IMR-90 (cell line): ENCODE data around the gene OR2A25. TPM values are rescaled to one million over a fixed set of nuclear protein-coding genes. Genes with fewer than 3 reads are reported as not detected.

Source experiments
- ATAC-seq: fragments of 200-7000 bp; cut with Tn5 transposase; 2 replicates; pipeline ENCODE4 v1.9.1; 2020; ENCODE audit warnings: low read depth, mild to moderate bottlenecking, moderate library complexity
- BruUV-seq: library from RNA; stranded (reverse); fragments of 400-500 nt; replicated peaks from 2 replicates; lab custom pipeline; 2021; lab: Mats Ljungman, UMichigan
- CTCF ChIA-PET: fragments of 300-600 bp; formaldehyde crosslinking; extraction: SDS; loops from one replicate; lab custom pipeline; 2021; ENCODE audit warnings: antibody characterized with exemption; lab: Yijun Ruan, JAX
- POLR2A ChIA-PET: fragments of 300-600 bp; sonication (Branson Sonifier 250); formaldehyde crosslinking; loops from one replicate; lab custom pipeline; 2022; ENCODE audit warnings: antibody characterized with exemption; ENCODE audit not compliant: unreplicated experiment; lab: Charles Lee
- DNase-seq: peaks from one replicate; pipeline ENCODE4 v3.0.0; 2013
- H2AFZ ChIP-seq: replicated peaks from 2 replicates; pipeline ENCODE3; 2013; ENCODE audit warnings: low read length, mild to moderate bottlenecking; ENCODE audit not compliant: poor library complexity
- H2AK5ac ChIP-seq: 2 replicates; pipeline ENCODE4 v1.6.1; 2013; ENCODE audit warnings: low read depth, low read length, inconsistent platforms
- H2AK9ac ChIP-seq: replicated peaks from 2 replicates; pipeline ENCODE3; 2013; ENCODE audit warnings: mild to moderate bottlenecking, low read depth, low read length, moderate library complexity; ENCODE audit not compliant: poor library complexity
- H2BK120ac ChIP-seq: 2 replicates; pipeline ENCODE4 v1.6.1; 2013; ENCODE audit warnings: low read depth, low read length, inconsistent platforms
- H2BK15ac ChIP-seq: 3 replicates; pipeline ENCODE4 v1.6.1; 2013; ENCODE audit warnings: low read depth, low read length, inconsistent platforms
- H2BK20ac ChIP-seq: 2 replicates; pipeline ENCODE4 v1.6.1; 2013; ENCODE audit warnings: low read depth, mild to moderate bottlenecking, inconsistent platforms, low read length, moderate library complexity
- H2BK5ac ChIP-seq: 2 replicates; pipeline ENCODE4 v1.6.1; 2013; ENCODE audit warnings: mild to moderate bottlenecking, low read depth, low read length, inconsistent platforms; ENCODE audit not compliant: poor library complexity, severe bottlenecking
- H3K14ac ChIP-seq: replicated peaks from 2 replicates; pipeline ENCODE4 v1.6.1; 2013; ENCODE audit warnings: low read depth, low read length, inconsistent platforms
- H3K18ac ChIP-seq: 2 replicates; pipeline ENCODE4 v1.6.1; 2013; ENCODE audit warnings: low read depth, low read length, control low read depth
- H3K23ac ChIP-seq: 2 replicates; pipeline ENCODE4 v1.6.1; 2013; ENCODE audit warnings: low read depth, low read length, inconsistent platforms
- H3K27ac ChIP-seq: 2 replicates; pipeline ENCODE4 v1.5.1; 2013; ENCODE audit warnings: mild to moderate bottlenecking, control low read depth, low read length; ENCODE audit not compliant: insufficient read depth
- H3K27me3 ChIP-seq: 2 replicates; pipeline ENCODE4 v1.6.1; 2013; ENCODE audit warnings: low read length; ENCODE audit not compliant: control insufficient read depth, insufficient read depth
- H3K36me3 ChIP-seq: 2 replicates; pipeline ENCODE4 v1.6.1; 2013; ENCODE audit warnings: low read length, mixed read lengths; ENCODE audit not compliant: control insufficient read depth, insufficient read depth
- H3K4ac ChIP-seq: 2 replicates; pipeline ENCODE4 v1.6.1; 2013; ENCODE audit warnings: low read depth, low read length, inconsistent platforms
- H3K4me1 ChIP-seq: 2 replicates; pipeline ENCODE4 v1.6.1; 2013; ENCODE audit warnings: low read length, mixed read lengths; ENCODE audit not compliant: control insufficient read depth, insufficient read depth
- H3K4me2 ChIP-seq: 2 replicates; pipeline ENCODE4 v1.6.1; 2013; ENCODE audit warnings: low read depth, mild to moderate bottlenecking, control low read depth, low read length, moderate library complexity
- H3K4me3 ChIP-seq: 2 replicates; pipeline ENCODE4 v1.5.1; 2013; ENCODE audit warnings: low read depth, mild to moderate bottlenecking, control low read depth, low read length, moderate library complexity; ENCODE audit not compliant: insufficient read depth
- H3K56ac ChIP-seq: 2 replicates; pipeline ENCODE4 v1.6.1; 2013; ENCODE audit warnings: low read length, inconsistent platforms; ENCODE audit not compliant: insufficient read depth; ENCODE audit errors: extremely low read depth
- H3K79me1 ChIP-seq, 2 experiments: 2 replicates each; pipeline ENCODE4 v1.6.1; 2013; ENCODE audit warnings: low read length in 2 of 2, inconsistent platforms in 1 of 2, low read depth in 1 of 2
- H3K9ac ChIP-seq: 2 replicates; pipeline ENCODE4 v1.6.1; 2013; ENCODE audit warnings: low read depth, low read length, control low read depth
- H3K9me1 ChIP-seq: 2 replicates; pipeline ENCODE4 v1.6.1; 2013; ENCODE audit warnings: low read length, inconsistent platforms; ENCODE audit not compliant: insufficient read depth
- H3K9me3 ChIP-seq: 2 replicates; pipeline ENCODE4 v1.6.1; 2013; ENCODE audit warnings: low read length; ENCODE audit not compliant: control insufficient read depth, insufficient read depth
- H4K20me1 ChIP-seq: 2 replicates; pipeline ENCODE4 v1.6.1; 2013; ENCODE audit warnings: low read length, inconsistent platforms; ENCODE audit not compliant: insufficient read depth
- H4K5ac ChIP-seq: 2 replicates; pipeline ENCODE4 v1.6.1; 2013; ENCODE audit warnings: mild to moderate bottlenecking, low read depth, low read length, control low read depth
- H4K8ac ChIP-seq, 2 experiments: 2 replicates each; pipeline ENCODE4 v1.6.1; 2013; ENCODE audit warnings: low read depth in 2 of 2, low read length in 2 of 2, control low read depth in 1 of 2, inconsistent platforms in 1 of 2
- H4K91ac ChIP-seq: 2 replicates; pipeline ENCODE4 v1.6.1; 2013; ENCODE audit warnings: low read depth, low read length, inconsistent platforms; ENCODE audit not compliant: insufficient read depth
- CHD1 ChIP-seq: IDR thresholded peaks from 2 replicates; pipeline ENCODE4 v1.6.1; 2012; ENCODE audit warnings: low read depth, low read length, improper control_type of control experiment
- FOS ChIP-seq: fragments of 150-350 bp; IDR thresholded peaks from 2 replicates; pipeline ENCODE4 v1.6.1; 2016; ENCODE audit warnings: low read depth, low read length
- MAFK ChIP-seq: IDR thresholded peaks from 2 replicates; pipeline ENCODE4 v1.6.1; 2012; ENCODE audit warnings: low read depth, low read length, improper control_type of control experiment
- MAZ ChIP-seq: IDR thresholded peaks from 2 replicates; pipeline ENCODE4 v1.6.1; 2012; ENCODE audit warnings: low read depth, mild to moderate bottlenecking, low read length, improper control_type of control experiment, moderate library complexity, borderline replicate concordance
- MXI1 ChIP-seq: IDR thresholded peaks from 2 replicates; pipeline ENCODE4 v1.6.1; 2012; ENCODE audit warnings: low read depth, mild to moderate bottlenecking, low read length, moderate library complexity, borderline replicate concordance
- NFE2L2 ChIP-seq: fragments of 150-350 bp; IDR thresholded peaks from 2 replicates; pipeline ENCODE4 v1.6.1; 2016; ENCODE audit warnings: low read depth, mild to moderate bottlenecking, low read length
- POLR2A ChIP-seq: IDR thresholded peaks from 2 replicates; pipeline ENCODE4 v1.6.1; 2012; ENCODE audit warnings: mild to moderate bottlenecking, low read depth, low read length
- RAD21 ChIP-seq: IDR thresholded peaks from 2 replicates; pipeline ENCODE4 v1.6.1; 2012; ENCODE audit warnings: low read length, improper control_type of control experiment
- RCOR1 ChIP-seq: IDR thresholded peaks from 2 replicates; pipeline ENCODE4 v1.6.1; 2012; ENCODE audit warnings: mild to moderate bottlenecking, low read length, improper control_type of control experiment; ENCODE audit not compliant: insufficient replicate concordance
- SMC3 ChIP-seq: fragments of 150-350 bp; IDR thresholded peaks from 2 replicates; pipeline ENCODE4 v1.6.1; 2016; ENCODE audit warnings: low read depth, mild to moderate bottlenecking, antibody characterized with exemption, low read length, moderate library complexity
- WGBS, 2 experiments: methylation state at CpG; one replicate each; pipeline versions ENCODE4 v1.1.5 to v1.1.7; 2013; ENCODE audit warnings: missing lambda C conversion rate in 2 of 2; ENCODE audit not compliant: insufficient read length in 1 of 2; ENCODE audit errors: extremely low coverage in 2 of 2; 5-methylcytosine and 5-hydroxymethylcytosine counted together
- dilution Hi-C: fragments of 300-500 bp; cut with HindIII; formaldehyde crosslinking; loops from one replicate; pipeline ENCODE4 v1.14.3; 2018; ENCODE audit warnings: low sequenced_read_pairs; ENCODE audit not compliant: unreplicated experiment
- in situ Hi-C: fragments of 300-500 bp; cut with MboI; formaldehyde crosslinking; loops from 3 replicates; pipeline ENCODE4 v1.14.3; 2019; ENCODE audit warnings: low sequenced_read_pairs, inconsistent platforms, mixed read lengths
- intact Hi-C: fragments of 100-400 bp; cut with micrococcal nuclease; formaldehyde crosslinking; loops from 2 replicates; pipeline ENCODE4 v1.10.0; 2022
- polyA plus RNA-seq, 3 experiments: library from polyadenylated mRNA; depleted of rRNA; stranded (reverse); fragments of >200 nt; gene quantifications; 2 replicates each; pipeline ENCODE4 v1.2.3, GENCODE V29; 2012; ENCODE audit warnings: low replicate concordance in 1 of 3
- total RNA-seq: library from RNA; depleted of rRNA; stranded (reverse); fragments of >200 nt; gene quantifications from 2 replicates; pipeline ENCODE4 v1.2.3, GENCODE V29; 2012
- TF ChIP-seq, protein P1 (sequence below): fragments of 150-350 bp; IDR thresholded peaks from 2 replicates; pipeline ENCODE4 v1.6.1; 2017; ENCODE audit warnings: mild to moderate bottlenecking, antibody characterized with exemption, low read length, low read depth
- TF ChIP-seq, protein P2 (sequence below): fragments of 150-350 bp; IDR thresholded peaks from 2 replicates; pipeline ENCODE4 v1.6.1; 2016; ENCODE audit warnings: low read depth, mild to moderate bottlenecking, low read length, moderate library complexity, borderline replicate concordance
- TF ChIP-seq, protein P3 (sequence below): conservative IDR thresholded peaks from 2 replicates; pipeline ENCODE4 v1.5.1; 2012; ENCODE audit warnings: mild to moderate bottlenecking, low read depth, low read length, improper control_type of control experiment

OR2A25 gene
- total and polyA plus RNA-seq, 2 of the 4 experiments (the other 2 are of a cell fraction): not detected

DNA sequence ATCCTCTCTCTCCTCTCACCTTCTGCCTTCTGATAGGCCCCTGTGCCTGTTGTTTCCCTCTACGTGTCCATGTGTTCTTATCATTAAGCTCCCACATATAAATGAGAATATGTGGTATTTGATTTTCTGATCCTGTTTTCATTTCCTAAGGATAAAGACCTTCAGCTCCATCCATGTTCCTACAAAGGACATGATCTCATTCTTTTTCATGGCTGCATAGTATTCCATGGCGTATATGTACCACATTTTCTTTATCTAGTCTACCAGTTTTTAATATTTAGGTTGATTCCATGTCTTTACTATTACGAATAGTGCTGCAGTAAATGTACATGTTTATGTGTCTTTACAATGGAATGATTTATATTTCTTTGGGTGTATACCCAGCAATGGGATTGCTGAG, 21.1 kb downstream of the OR2A25 start:
- in situ Hi-C loops: no loop called here
- no peak overlapping the region for H3K18ac ChIP-seq
- H4K91ac ChIP-seq: no peak overlapping the region
- H3K9ac ChIP-seq: no peak overlapping the region
- POLR2A ChIA-PET: no interaction called here
- no peaks in the 10 kb centered on the region for H3K36me3 ChIP-seq
- dilution Hi-C loops: no loop called here
- no peaks in the 10 kb centered on the region for H3K27me3 ChIP-seq
- intact Hi-C loops: loop anchor here (5.0 kb wide), 1 partner anchor 33 kb away; no protein-coding TSS in a partner anchor
- H3K14ac ChIP-seq: no peak overlapping the region
- H2AK5ac ChIP-seq: no peak overlapping the region
- H2AK9ac ChIP-seq: no peak overlapping the region
- H3K79me1 ChIP-seq: no peaks in the 10 kb centered on the region
- H4K8ac ChIP-seq: no peak overlapping the region
- H3K4me1 ChIP-seq: no peaks in the 10 kb centered on the region
- H2BK5ac ChIP-seq: no peak overlapping the region
- CTCF ChIA-PET: no interaction called here
- no peak overlapping the region for H3K4me3 ChIP-seq
- ATAC-seq: no peak
- no peak overlapping the region for H4K5ac ChIP-seq
- no TSS peak for BruUV-seq
- H3K23ac ChIP-seq: no peak overlapping the region
- no peaks in the 10 kb centered on the region for H4K20me1 ChIP-seq
- no peak overlapping the region for H3K27ac ChIP-seq
- H2BK20ac ChIP-seq: no peak overlapping the region
- no peak overlapping the region for H3K4me2 ChIP-seq
- H3K9me1 ChIP-seq: no peaks in the 10 kb centered on the region
- H3K56ac ChIP-seq: no peak overlapping the region
- no peak overlapping the region for H3K4ac ChIP-seq
- H2AFZ ChIP-seq: no peak overlapping the region
- WGBS, 2 experiments: no CpG with 5 or more reads among the region's 3 CpGs
- no peaks in the 10 kb centered on the region for H3K9me3 ChIP-seq
- no peak for DNase-seq
- H2BK120ac ChIP-seq: no peak overlapping the region
- TF ChIP-seq MAFK (no peak), RCOR1 (no peak), FOS (no peak), SMC3 (no peak), MAZ (no peak), MXI1 (no peak), NFE2L2 (no peak), CHD1 (no peak), RAD21 (no peak), POLR2A (no peak)
- TF ChIP-seq, protein P1, sequence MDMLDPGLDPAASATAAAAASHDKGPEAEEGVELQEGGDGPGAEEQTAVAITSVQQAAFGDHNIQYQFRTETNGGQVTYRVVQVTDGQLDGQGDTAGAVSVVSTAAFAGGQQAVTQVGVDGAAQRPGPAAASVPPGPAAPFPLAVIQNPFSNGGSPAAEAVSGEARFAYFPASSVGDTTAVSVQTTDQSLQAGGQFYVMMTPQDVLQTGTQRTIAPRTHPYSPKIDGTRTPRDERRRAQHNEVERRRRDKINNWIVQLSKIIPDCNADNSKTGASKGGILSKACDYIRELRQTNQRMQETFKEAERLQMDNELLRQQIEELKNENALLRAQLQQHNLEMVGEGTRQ: no peak
- TF ChIP-seq, protein P2, sequence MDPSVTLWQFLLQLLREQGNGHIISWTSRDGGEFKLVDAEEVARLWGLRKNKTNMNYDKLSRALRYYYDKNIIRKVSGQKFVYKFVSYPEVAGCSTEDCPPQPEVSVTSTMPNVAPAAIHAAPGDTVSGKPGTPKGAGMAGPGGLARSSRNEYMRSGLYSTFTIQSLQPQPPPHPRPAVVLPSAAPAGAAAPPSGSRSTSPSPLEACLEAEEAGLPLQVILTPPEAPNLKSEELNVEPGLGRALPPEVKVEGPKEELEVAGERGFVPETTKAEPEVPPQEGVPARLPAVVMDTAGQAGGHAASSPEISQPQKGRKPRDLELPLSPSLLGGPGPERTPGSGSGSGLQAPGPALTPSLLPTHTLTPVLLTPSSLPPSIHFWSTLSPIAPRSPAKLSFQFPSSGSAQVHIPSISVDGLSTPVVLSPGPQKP: no peak
- TF ChIP-seq, protein P3, sequence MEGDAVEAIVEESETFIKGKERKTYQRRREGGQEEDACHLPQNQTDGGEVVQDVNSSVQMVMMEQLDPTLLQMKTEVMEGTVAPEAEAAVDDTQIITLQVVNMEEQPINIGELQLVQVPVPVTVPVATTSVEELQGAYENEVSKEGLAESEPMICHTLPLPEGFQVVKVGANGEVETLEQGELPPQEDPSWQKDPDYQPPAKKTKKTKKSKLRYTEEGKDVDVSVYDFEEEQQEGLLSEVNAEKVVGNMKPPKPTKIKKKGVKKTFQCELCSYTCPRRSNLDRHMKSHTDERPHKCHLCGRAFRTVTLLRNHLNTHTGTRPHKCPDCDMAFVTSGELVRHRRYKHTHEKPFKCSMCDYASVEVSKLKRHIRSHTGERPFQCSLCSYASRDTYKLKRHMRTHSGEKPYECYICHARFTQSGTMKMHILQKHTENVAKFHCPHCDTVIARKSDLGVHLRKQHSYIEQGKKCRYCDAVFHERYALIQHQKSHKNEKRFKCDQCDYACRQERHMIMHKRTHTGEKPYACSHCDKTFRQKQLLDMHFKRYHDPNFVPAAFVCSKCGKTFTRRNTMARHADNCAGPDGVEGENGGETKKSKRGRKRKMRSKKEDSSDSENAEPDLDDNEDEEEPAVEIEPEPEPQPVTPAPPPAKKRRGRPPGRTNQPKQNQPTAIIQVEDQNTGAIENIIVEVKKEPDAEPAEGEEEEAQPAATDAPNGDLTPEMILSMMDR: no peak
- no peak overlapping the region for H2BK15ac ChIP-seq
